Natural killer cell (primary cell): Measurements from ENCODE around the gene GLCCI1. TPM values are rescaled to one million over a fixed set of nuclear protein-coding genes. Genes with fewer than 3 reads are reported as not detected.

Experiments used
- ATAC-seq, 3 donors: fragments of 150-1000 bp in 2 of 3; fragments of 200-7000 bp in 1 of 3; cut with Tn5 transposase; 1 replicate in 1 of 3; 2 replicates in 2 of 3; pipeline ENCODE4 v1.10.0; 2021; ENCODE audit warnings: mild to moderate bottlenecking in 2 of 3, moderate library complexity in 2 of 3
- DNase-seq, 2 donors: peaks; one replicate each; pipeline versions ENCODE4 v3.0.0 to v3.0.0-alpha.2; 2013 to 2021; ENCODE audit warnings: mixed read lengths in 1 of 2
- H3K27ac ChIP-seq: one replicate; pipeline ENCODE4 v1.5.1; 2013; ENCODE audit warnings: mild to moderate bottlenecking, low read length
- H3K27me3 ChIP-seq: one replicate; pipeline ENCODE4 v1.6.1; 2013; ENCODE audit warnings: low read length; ENCODE audit not compliant: control insufficient read depth, insufficient read depth
- H3K36me3 ChIP-seq: one replicate; pipeline ENCODE4 v1.6.1; 2013; ENCODE audit warnings: low read length; ENCODE audit not compliant: control insufficient read depth, insufficient read depth
- H3K4me1 ChIP-seq: one replicate; pipeline ENCODE4 v1.6.1; 2013; ENCODE audit warnings: low read length; ENCODE audit not compliant: control insufficient read depth, insufficient read depth
- H3K4me3 ChIP-seq: one replicate; pipeline ENCODE4 v1.5.1; 2013; ENCODE audit warnings: low read length
- H3K9me3 ChIP-seq: one replicate; pipeline ENCODE4 v1.6.1; 2013; ENCODE audit warnings: low read length; ENCODE audit not compliant: control insufficient read depth, insufficient read depth
- H3K27ac Mint-ChIP-seq, 2 donors: one replicate each; pipeline ENCODE4 v1.8.0; 2022; ENCODE audit warnings: mild to moderate bottlenecking in 2 of 2, mixed read lengths in 2 of 2, moderate library complexity in 1 of 2
- H3K27me3 Mint-ChIP-seq, 2 donors: one replicate each; pipeline ENCODE4 v1.8.0; 2022; ENCODE audit warnings: low read depth in 2 of 2, mixed read lengths in 2 of 2
- H3K36me3 Mint-ChIP-seq: one replicate; pipeline ENCODE4 v1.8.0; 2022; ENCODE audit warnings: mixed read lengths
- H3K4me1 Mint-ChIP-seq, 2 donors: one replicate each; pipeline ENCODE4 v1.8.0; 2022; ENCODE audit warnings: mixed read lengths in 2 of 2
- H3K4me3 Mint-ChIP-seq: one replicate; pipeline ENCODE4 v1.8.0; 2022; ENCODE audit warnings: mild to moderate bottlenecking, moderate library complexity, mixed read lengths
- H3K9me3 Mint-ChIP-seq, 2 donors: one replicate each; pipeline ENCODE4 v1.8.0; 2022; ENCODE audit warnings: mixed read lengths in 2 of 2
- WGBS: methylation state at CpG from one replicate; pipeline ENCODE4 v1.1.7; 2013; ENCODE audit warnings: missing lambda C conversion rate; ENCODE audit not compliant: insufficient coverage; 5-methylcytosine and 5-hydroxymethylcytosine counted together
- intact Hi-C: fragments of 100-400 bp; cut with micrococcal nuclease; formaldehyde crosslinking; loops from one replicate; pipeline ENCODE4 v1.14.2; 2022
- total RNA-seq, 4 donors: library from RNA; stranded (reverse); fragments of 120-200 nt in 1 of 4; gene quantifications; one replicate each; pipeline versions ENCODE4 v1.2.3 to v1.2.4, GENCODE V29; 2013 to 2022
- TF ChIP-seq, protein P1 (sequence below): fragments of 200-600 bp; IDR thresholded peaks from one replicate; pipeline ENCODE4 v1.8.0; 2022; ENCODE audit warnings: antibody characterized with exemption

Gene GLCCI1
- total RNA-seq, 3 donors from 2014 or later (not counting 1 experiment from before 2014, with no cell fraction given) = 70.5 to 132 (median 79.6) TPM

DNA sequence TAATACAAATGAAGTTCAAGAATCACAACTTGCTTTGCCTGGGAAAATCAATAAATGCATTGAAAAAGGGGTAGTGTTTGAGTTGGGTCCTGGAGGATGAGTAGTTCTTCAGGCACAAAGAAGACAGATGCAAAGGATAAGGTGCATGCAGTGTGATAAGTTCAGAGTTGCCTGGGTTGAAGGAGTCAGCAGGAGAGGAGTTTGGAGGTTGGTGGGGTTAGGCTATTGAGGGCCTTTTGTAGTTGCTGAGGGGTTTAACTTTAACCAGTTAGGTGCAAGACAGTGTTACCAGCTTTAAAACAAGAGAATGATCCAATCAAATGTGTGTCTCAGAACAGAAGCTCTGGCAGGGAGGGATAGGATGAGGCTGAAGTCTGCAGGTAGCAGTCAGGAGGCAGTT lies 44.3 kb upstream of the GLCCI1 start:
- Mint-ChIP-seq H3K4me1 (peaks cover 17% of the 10 kb centered on the region in 2 donors), H3K9me3 (no peaks in the 10 kb centered on the region), H3K27ac (peak overlapping the region in 1 of 2 donors; percentile 9), H3K4me3 (no peak overlapping the region), H3K36me3 (no peaks in the 10 kb centered on the region), H3K27me3 (no peaks in the 10 kb centered on the region)
- H3K27me3 ChIP-seq = no peaks in the 10 kb centered on the region
- intact Hi-C loops = no loop called here
- TF ChIP-seq, protein P1, sequence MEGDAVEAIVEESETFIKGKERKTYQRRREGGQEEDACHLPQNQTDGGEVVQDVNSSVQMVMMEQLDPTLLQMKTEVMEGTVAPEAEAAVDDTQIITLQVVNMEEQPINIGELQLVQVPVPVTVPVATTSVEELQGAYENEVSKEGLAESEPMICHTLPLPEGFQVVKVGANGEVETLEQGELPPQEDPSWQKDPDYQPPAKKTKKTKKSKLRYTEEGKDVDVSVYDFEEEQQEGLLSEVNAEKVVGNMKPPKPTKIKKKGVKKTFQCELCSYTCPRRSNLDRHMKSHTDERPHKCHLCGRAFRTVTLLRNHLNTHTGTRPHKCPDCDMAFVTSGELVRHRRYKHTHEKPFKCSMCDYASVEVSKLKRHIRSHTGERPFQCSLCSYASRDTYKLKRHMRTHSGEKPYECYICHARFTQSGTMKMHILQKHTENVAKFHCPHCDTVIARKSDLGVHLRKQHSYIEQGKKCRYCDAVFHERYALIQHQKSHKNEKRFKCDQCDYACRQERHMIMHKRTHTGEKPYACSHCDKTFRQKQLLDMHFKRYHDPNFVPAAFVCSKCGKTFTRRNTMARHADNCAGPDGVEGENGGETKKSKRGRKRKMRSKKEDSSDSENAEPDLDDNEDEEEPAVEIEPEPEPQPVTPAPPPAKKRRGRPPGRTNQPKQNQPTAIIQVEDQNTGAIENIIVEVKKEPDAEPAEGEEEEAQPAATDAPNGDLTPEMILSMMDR = no peak
- peaks cover 3% of the 10 kb centered on the region for H3K4me1 ChIP-seq
- DNase-seq (peak in 1 of 2 donors; percentile 11), ATAC-seq (peak in 1 of 3 donors; percentile 25)
- no peaks in the 10 kb centered on the region for H3K36me3 ChIP-seq
- no peaks in the 10 kb centered on the region for H3K9me3 ChIP-seq
- H3K27ac ChIP-seq = no peak overlapping the region
- no peak overlapping the region for H3K4me3 ChIP-seq

GRCh38 chr7:7931626-7932025 lies 37.0 kb upstream of the GLCCI1 start:
- Histone ChIP-seq H3K27ac (no peak overlapping the region), H3K9me3 (no peaks in the 10 kb centered on the region), H3K4me3 (no peak overlapping the region), H3K27me3 (no peaks in the 10 kb centered on the region), H3K4me1 (peaks cover 6% of the 10 kb centered on the region), H3K36me3 (no peaks in the 10 kb centered on the region)
- TF ChIP-seq, protein P1 = no peak
- H3K4me3 Mint-ChIP-seq = no peak overlapping the region
- H3K36me3 Mint-ChIP-seq = no peaks in the 10 kb centered on the region
- intact Hi-C loops = no loop called here
- 95% methylated on average over 2 of the region's 2 CpGs for WGBS
- H3K9me3 Mint-ChIP-seq = no peaks in the 10 kb centered on the region
- ATAC-seq (no peak), DNase-seq (no peak)
- peaks cover 17 to 27% of the 10 kb centered on the region in 2 donors for H3K4me1 Mint-ChIP-seq
- H3K27ac Mint-ChIP-seq = no peak overlapping the region
- H3K27me3 Mint-ChIP-seq = no peaks in the 10 kb centered on the region

DNA sequence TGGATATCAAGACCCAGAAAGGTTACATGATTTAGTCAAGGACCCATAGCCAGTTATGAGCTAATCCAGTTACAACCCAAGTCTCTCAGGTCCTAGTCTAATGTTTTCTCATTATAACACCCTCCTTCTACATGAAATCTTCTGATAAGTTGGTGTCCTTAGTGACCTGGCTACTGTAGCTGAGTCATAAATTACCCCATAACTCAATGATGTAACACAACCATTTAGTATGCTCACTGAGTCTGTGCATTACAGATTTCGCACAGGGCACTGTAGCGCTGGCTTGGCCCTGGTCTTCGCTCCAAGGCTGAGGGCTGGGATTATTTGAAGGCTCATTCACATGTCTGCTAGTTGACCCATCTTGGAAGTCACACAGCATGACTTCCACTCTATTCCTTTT lies 36.0 kb upstream of the GLCCI1 start:
- DNase-seq (no peak), ATAC-seq (no peak)
- H3K27me3 Mint-ChIP-seq = no peaks in the 10 kb centered on the region
- H3K27ac Mint-ChIP-seq = no peak overlapping the region
- no peaks in the 10 kb centered on the region for H3K27me3 ChIP-seq
- H3K4me1 ChIP-seq = peaks cover 6% of the 10 kb centered on the region
- H3K4me3 Mint-ChIP-seq = no peak overlapping the region
- H3K36me3 Mint-ChIP-seq = no peaks in the 10 kb centered on the region
- WGBS = 98% methylated on average over 3 of the region's 3 CpGs
- intact Hi-C loops = no loop called here
- peaks cover 17 to 27% of the 10 kb centered on the region in 2 donors for H3K4me1 Mint-ChIP-seq
- TF ChIP-seq, protein P1 = no peak
- H3K9me3 Mint-ChIP-seq = no peaks in the 10 kb centered on the region
- H3K4me3 ChIP-seq = no peak overlapping the region
- H3K36me3 ChIP-seq = no peaks in the 10 kb centered on the region
- H3K27ac ChIP-seq = no peak overlapping the region
- no peaks in the 10 kb centered on the region for H3K9me3 ChIP-seq

GRCh38 chr7:7933915-7934526 lies 34.6 kb upstream of the GLCCI1 start:
- no peaks in the 10 kb centered on the region for H3K9me3 ChIP-seq
- TF ChIP-seq, protein P1 = no peak
- H3K4me1 ChIP-seq = peaks cover 6% of the 10 kb centered on the region
- ATAC-seq (peak in 2 of 3 donors; percentile 52 to 53), DNase-seq (peak in 1 of 2 donors; percentile 14)
- peak overlapping the region; percentile 68 for H3K4me3 Mint-ChIP-seq
- peak overlapping the region; percentile 8 to 22 for H3K27ac Mint-ChIP-seq
- H3K36me3 ChIP-seq = no peaks in the 10 kb centered on the region
- peaks cover 17 to 27% of the 10 kb centered on the region in 2 donors for H3K4me1 Mint-ChIP-seq
- no peaks in the 10 kb centered on the region for H3K36me3 Mint-ChIP-seq
- no peak overlapping the region for H3K27ac ChIP-seq
- no peak overlapping the region for H3K4me3 ChIP-seq
- H3K27me3 Mint-ChIP-seq = no peaks in the 10 kb centered on the region
- intact Hi-C loops = no loop called here
- H3K9me3 Mint-ChIP-seq = no peaks in the 10 kb centered on the region
- WGBS = 90% methylated on average over 1 of the region's 1 CpG
- H3K27me3 ChIP-seq = no peaks in the 10 kb centered on the region
